ENCODE measurements around the gene SNX5. TPM values are rescaled to one million over a fixed set of nuclear protein-coding genes. Genes with fewer than 3 reads are reported as not detected.
A peak's percentile ranks its signal among the peaks of the same experiment; 100 is the strongest.

The SNX5 gene
- total and polyA plus RNA-seq, 2 of the 8 experiments (the other 6 are each of a cell fraction or from before 2014, with no cell fraction given), result 155 to 194 TPM

- no peak for TF ChIP-seq CHD7 (IDR thresholded peaks at IDR 0.05; ENCODE audit: insufficient replicate concordance, low read length)
- peak; percentile 98 for TF ChIP-seq TAF1 (IDR thresholded peaks at IDR 0.05; ENCODE audit: low read depth, low read length)
- no peak for TF ChIP-seq CTCF (IDR thresholded peaks at IDR 0.05; ENCODE audit: control extremely low read depth in 1 of 3, insufficient read depth in 1 of 3, low read depth in 1 of 3, low read length in 3 of 3)
- no peak for TF ChIP-seq RXRA (IDR thresholded peaks at IDR 0.05; ENCODE audit: insufficient read depth, low read depth, low read length)
- no peak for TF ChIP-seq TCF12 (IDR thresholded peaks at IDR 0.05; ENCODE audit: low read depth, low read length)
- TF ChIP-seq EZH2 (IDR thresholded peaks at IDR 0.05; ENCODE audit: low read depth, low read length, severe bottlenecking), result no peak
- peak; percentile 96 for TF ChIP-seq TBP (IDR thresholded peaks at IDR 0.05; ENCODE audit: low read depth, low read length)
Measured at GRCh38 chr20:17968366-17969277, at the start of gene SNX5, which contains the start of gene MGME1 (continued).
